Thoracic aorta (tissue), 2 donors: ENCODE results near the gene FLRT1. TPM values are rescaled to one million over a fixed set of nuclear protein-coding genes. Genes with fewer than 3 reads are reported as not detected.

Experiments
- ATAC-seq: fragments of 150-250 bp; one replicate; pipeline ENCODE4 v1.8.0; 2017; ENCODE audit warnings: low read depth; ENCODE audit not compliant: insufficient number of reproducible peaks, low FRiP score
- DNase-seq: peaks from one replicate; pipeline ENCODE4 v3.0.0-alpha.2; 2020; ENCODE audit warnings: low spot score
- H3K27ac ChIP-seq, 2 donors: fragments of 200-600 bp; sonication (generic); 1 replicate in 1 of 2; 2 replicates in 1 of 2; pipeline ENCODE4 v1.5.1; 2016; ENCODE audit warnings: mild to moderate bottlenecking in 2 of 2, moderate library complexity in 2 of 2
- H3K27me3 ChIP-seq: fragments of 200-600 bp; sonication (generic); replicated peaks from 2 replicates; pipeline ENCODE4 v1.6.0; 2016; ENCODE audit warnings: mild to moderate bottlenecking; ENCODE audit not compliant: insufficient read depth
- H3K36me3 ChIP-seq: fragments of 200-600 bp; sonication (generic); one replicate; pipeline ENCODE4 v1.5.1; 2016
- H3K4me1 ChIP-seq, 2 donors: fragments of 200-600 bp; sonication (generic); 1 replicate in 1 of 2; 2 replicates in 1 of 2; pipeline versions ENCODE4 v1.5.1 to v1.6.0; 2016; ENCODE audit warnings: low read depth in 2 of 2, mild to moderate bottlenecking in 1 of 2; ENCODE audit not compliant: control insufficient read depth in 1 of 2
- H3K4me3 ChIP-seq: fragments of 200-600 bp; sonication (generic); 2 replicates; pipeline ENCODE4 v1.5.1; 2016; ENCODE audit warnings: mild to moderate bottlenecking
- H3K9me3 ChIP-seq: fragments of 200-600 bp; sonication (generic); 2 replicates; pipeline ENCODE4 v1.5.1; 2016
- total RNA-seq, 2 donors: library from RNA; depleted of rRNA; stranded (reverse); fragments of >200 nt; gene quantifications; one replicate each; pipeline versions ENCODE4 v1.1.0 to v1.2.3, GENCODE V29; 2016
- TF ChIP-seq, protein P1 (sequence below): fragments of 200-600 bp; sonication (generic); IDR thresholded peaks from one replicate; pipeline ENCODE4 v1.5.1; 2019; ENCODE audit warnings: antibody characterized with exemption

The FLRT1 gene
- total RNA-seq, 2 donors from 2014 or later = 0.41 TPM; not detected in 1

DNA sequence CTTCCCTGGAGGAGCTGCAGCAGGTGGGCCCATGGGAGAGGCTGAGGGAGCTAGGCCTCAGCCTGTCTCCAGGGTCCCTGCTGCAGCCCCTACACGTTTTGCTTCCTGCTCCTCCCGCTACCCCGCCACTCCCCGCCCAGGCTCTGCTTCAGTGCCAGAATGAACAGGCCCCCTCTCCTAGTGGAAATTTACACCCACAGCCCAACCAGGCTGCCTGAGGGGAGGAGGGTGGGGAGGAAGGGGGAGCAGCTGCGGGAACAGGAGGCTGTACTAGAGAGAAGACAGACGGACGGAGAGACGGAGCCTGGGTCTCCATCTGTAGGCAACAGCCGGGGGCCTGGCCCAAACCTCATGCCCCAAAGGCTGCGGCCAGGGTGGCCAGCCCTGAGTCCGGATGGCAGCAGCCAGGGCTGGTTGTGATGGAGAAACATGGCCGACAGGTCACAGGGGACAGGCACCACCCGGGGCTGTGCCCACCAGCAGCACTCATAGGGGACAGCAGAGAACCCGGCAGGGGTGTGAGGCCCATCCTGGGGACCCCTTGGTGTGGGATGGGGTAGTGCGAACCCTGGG lies 20.6 kb downstream of the FLRT1 start:
- peaks cover 4 to 11% of the 10 kb centered on the region in 2 donors for H3K4me1 ChIP-seq
- ATAC-seq (no peak), DNase-seq (no peak)
- TF ChIP-seq, protein P1, sequence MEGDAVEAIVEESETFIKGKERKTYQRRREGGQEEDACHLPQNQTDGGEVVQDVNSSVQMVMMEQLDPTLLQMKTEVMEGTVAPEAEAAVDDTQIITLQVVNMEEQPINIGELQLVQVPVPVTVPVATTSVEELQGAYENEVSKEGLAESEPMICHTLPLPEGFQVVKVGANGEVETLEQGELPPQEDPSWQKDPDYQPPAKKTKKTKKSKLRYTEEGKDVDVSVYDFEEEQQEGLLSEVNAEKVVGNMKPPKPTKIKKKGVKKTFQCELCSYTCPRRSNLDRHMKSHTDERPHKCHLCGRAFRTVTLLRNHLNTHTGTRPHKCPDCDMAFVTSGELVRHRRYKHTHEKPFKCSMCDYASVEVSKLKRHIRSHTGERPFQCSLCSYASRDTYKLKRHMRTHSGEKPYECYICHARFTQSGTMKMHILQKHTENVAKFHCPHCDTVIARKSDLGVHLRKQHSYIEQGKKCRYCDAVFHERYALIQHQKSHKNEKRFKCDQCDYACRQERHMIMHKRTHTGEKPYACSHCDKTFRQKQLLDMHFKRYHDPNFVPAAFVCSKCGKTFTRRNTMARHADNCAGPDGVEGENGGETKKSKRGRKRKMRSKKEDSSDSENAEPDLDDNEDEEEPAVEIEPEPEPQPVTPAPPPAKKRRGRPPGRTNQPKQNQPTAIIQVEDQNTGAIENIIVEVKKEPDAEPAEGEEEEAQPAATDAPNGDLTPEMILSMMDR = no peak
- H3K4me3 ChIP-seq = no peak overlapping the region
- H3K9me3 ChIP-seq = no peaks in the 10 kb centered on the region
- H3K36me3 ChIP-seq = no peaks in the 10 kb centered on the region
- H3K27ac ChIP-seq = no peak overlapping the region
- no peaks in the 10 kb centered on the region for H3K27me3 ChIP-seq

DNA sequence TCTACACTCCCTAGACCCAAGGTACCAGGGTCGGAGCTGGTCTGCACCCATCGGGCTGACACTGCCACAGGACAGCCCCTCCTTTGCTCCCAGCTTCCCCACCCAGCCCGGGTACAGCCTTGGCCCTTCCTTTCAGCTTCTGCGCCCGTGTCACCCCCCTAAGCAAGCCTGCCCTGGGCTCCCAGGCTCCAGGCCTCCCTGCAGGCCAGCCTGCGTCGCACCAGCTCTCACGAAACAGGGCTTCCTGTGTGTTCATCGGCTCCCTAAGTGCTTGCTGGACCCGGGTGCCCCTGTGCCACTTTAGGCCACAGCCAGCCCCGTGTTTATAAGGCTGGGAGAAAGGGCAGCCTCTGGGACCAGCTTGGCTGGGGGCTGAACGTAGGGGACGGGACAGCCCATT lies 21.1 kb downstream of the FLRT1 start:
- Histone ChIP-seq H3K4me1 (peaks cover 5 to 15% of the 10 kb centered on the region in 2 donors), H3K9me3 (no peaks in the 10 kb centered on the region), H3K27me3 (no peaks in the 10 kb centered on the region), H3K27ac (no peak overlapping the region), H3K36me3 (no peaks in the 10 kb centered on the region), H3K4me3 (no peak overlapping the region)
- ATAC-seq (no peak), DNase-seq (no peak)
- TF ChIP-seq, protein P1 = no peak

DNA sequence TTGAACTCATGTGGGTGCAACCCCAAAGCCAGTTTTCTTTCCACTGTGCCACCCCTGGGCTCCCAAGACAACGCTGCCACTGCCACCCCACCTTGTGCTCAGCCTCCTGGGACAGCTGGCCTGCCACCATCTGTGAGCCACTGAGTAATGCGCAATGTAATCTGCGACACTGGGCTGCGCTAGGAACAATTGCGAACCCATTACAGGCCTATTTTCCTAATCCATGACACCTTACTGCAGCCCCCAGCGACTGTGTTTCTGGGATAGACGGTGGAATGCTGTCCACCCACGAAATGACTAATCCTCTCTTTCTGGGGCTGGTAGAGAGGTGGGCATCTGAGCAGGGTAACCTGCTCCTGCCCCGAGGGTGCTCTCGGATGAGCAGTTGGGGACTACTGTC lies 22.2 kb downstream of the FLRT1 start:
- Histone ChIP-seq H3K4me3 (no peak overlapping the region), H3K36me3 (no peaks in the 10 kb centered on the region), H3K27me3 (no peaks in the 10 kb centered on the region), H3K4me1 (peaks cover 5 to 15% of the 10 kb centered on the region in 2 donors), H3K27ac (no peak overlapping the region), H3K9me3 (no peaks in the 10 kb centered on the region)
- DNase-seq (no peak), ATAC-seq (no peak)
- TF ChIP-seq, protein P1 = no peak

DNA sequence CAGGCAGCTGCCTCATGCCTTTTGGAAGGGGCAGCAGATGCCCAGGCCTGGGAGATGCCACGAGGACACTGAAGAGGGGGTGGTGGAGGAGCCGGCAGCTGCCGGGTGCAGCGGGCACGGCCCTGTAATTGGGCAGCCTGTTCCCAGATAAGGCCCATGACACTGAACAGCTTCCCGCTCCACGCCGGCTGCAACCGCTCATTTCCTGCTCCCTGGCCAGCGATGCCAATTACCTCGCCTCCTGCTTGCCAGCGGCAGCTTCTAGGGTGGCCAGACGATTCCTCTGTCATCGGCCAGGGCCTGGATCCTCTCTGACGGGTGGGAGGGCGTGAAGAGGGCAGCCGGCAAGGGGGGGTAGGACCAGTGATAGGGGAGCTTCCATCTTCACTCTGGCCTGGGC lies 22.8 kb downstream of the FLRT1 start:
- H3K36me3 ChIP-seq = no peaks in the 10 kb centered on the region
- ATAC-seq (no peak), DNase-seq (no peak)
- no peak overlapping the region for H3K4me3 ChIP-seq
- H3K4me1 ChIP-seq = peaks cover 5 to 15% of the 10 kb centered on the region in 2 donors
- TF ChIP-seq, protein P1 = no peak
- H3K9me3 ChIP-seq = no peaks in the 10 kb centered on the region
- H3K27ac ChIP-seq = no peak overlapping the region
- H3K27me3 ChIP-seq = no peaks in the 10 kb centered on the region

DNA sequence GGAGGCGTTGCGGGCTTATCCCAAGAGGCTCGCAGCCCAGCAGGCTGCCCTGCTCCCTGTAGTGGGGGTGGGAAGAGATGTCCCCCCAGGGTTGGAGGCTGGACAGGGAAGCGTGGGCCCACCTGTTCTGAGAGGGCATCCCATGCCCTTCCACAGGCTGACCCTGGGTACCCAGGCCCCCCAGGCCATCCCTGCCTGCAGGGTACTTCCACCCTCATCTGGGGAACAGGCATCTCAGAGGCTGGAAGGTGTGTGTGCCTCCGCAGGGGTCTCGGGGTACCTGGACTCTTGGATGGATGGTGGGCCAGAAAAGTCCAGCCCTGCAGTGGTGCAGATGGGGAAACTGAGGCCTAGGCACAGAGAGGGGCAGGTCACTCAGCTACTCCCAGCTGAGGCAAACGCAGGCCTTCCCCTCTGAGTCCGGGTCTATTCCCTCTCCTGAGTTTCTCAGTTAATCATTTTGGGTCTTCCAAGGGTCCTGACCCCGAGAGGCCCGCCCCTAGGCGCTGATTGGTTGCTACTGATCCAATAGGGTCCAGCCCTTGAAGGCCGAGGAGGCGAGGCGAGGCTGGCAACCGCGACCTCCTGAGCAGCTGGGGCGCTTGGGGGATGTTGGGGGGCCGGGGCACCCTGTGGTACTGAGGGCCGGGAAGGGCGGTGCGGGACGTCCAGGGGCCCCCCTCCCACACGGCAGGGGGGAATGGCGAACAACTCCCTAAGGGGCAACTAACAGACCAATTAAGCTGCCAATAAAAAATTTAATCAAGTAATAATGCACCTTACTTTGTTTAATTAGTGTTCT lies 23.8 kb downstream of the FLRT1 start:
- no peak overlapping the region for H3K27ac ChIP-seq
- DNase-seq (no peak), ATAC-seq (no peak)
- H3K27me3 ChIP-seq = no peaks in the 10 kb centered on the region
- H3K9me3 ChIP-seq = no peaks in the 10 kb centered on the region
- H3K4me1 ChIP-seq = peaks cover 5 to 15% of the 10 kb centered on the region in 2 donors
- TF ChIP-seq, protein P1 = no peak
- H3K36me3 ChIP-seq = no peaks in the 10 kb centered on the region
- H3K4me3 ChIP-seq = no peak overlapping the region
